Adrenal gland (tissue), 12 donors: Measurements from ENCODE around the gene HMCN2. TPM values are rescaled to one million over a fixed set of nuclear protein-coding genes. Genes with fewer than 3 reads are reported as not detected.

ENCODE experiments used
- DNase-seq, 7 donors: peaks; one replicate each; pipeline ENCODE4 v3.0.0-alpha.2; 2019 to 2020
- H3K27ac ChIP-seq, 5 donors: fragments of 200-600 bp; sonication (generic) in 4 of 5; 1 replicate in 3 of 5; 2 replicates in 2 of 5; pipeline versions ENCODE4 v1.5.1 to v1.8.0; 2016 to 2020; ENCODE audit warnings: mild to moderate bottlenecking in 1 of 5
- H3K27me3 ChIP-seq: fragments of 200-600 bp; 2 replicates; pipeline ENCODE4 v1.8.0; 2021
- H3K36me3 ChIP-seq, 2 donors: fragments of 200-600 bp; replicated peaks in 1 of 2; 1 replicate in 1 of 2; 2 replicates in 1 of 2; pipeline versions ENCODE4 v1.5.1 to v1.8.0; 2018 to 2022
- H3K4me1 ChIP-seq, 2 donors: fragments of 200-600 bp; replicated peaks in 1 of 2; 1 replicate in 1 of 2; 2 replicates in 1 of 2; pipeline versions ENCODE4 v1.5.1 to v1.8.0; 2018 to 2021
- H3K4me3 ChIP-seq, 4 donors: fragments of 200-600 bp; sonication (generic) in 3 of 4; one replicate each; pipeline ENCODE4 v1.5.1; 2016 to 2018
- H3K9me3 ChIP-seq, 3 donors: fragments of 200-600 bp; sonication (generic) in 1 of 3; replicated peaks in 1 of 3; 1 replicate in 2 of 3; 2 replicates in 1 of 3; pipeline versions ENCODE4 v1.5.1 to v1.8.0; 2016 to 2021
- POLR2A ChIP-seq, 2 donors: fragments of 450-650 bp; IDR thresholded peaks; one replicate each; pipeline ENCODE4 v1.6.1; 2017; ENCODE audit warnings: antibody characterized with exemption in 2 of 2, mild to moderate bottlenecking in 2 of 2, moderate library complexity in 1 of 2
- WGBS, 4 donors: extraction: QIAGEN DNeasy Blood & Tissue Kit in 2 of 4; methylation state at CpG; one replicate each; pipeline versions ENCODE4 v1.1.5 to v1.1.7; 2013 to 2017; 5-methylcytosine and 5-hydroxymethylcytosine counted together
- intact Hi-C, 2 donors: fragments of 100-400 bp; cut with DNase I; formaldehyde crosslinking; loops; one replicate each; pipeline versions ENCODE4 v1.14.1 to v1.15.0; 2022 to 2023
- polyA plus RNA-seq, 3 donors: library from polyadenylated mRNA; stranded (reverse); fragments of 200-250 nt in 2 of 3; fragments of 350-450 nt in 1 of 3; fragmentation: Illumina TruSeq in 1 of 3; extraction: RNeasy Lipid Tissue Mini Kit (QIAGEN cat#74804) in 1 of 3; gene quantifications; one replicate each; pipeline ENCODE4 v1.2.3, GENCODE V29; 2013 to 2014
- total RNA-seq, 9 donors: library from RNA; depleted of rRNA in 4 of 9; stranded (reverse); fragments of >200 nt in 4 of 9; fragments of 120-200 nt in 1 of 9; fragmentation: NEBNext Ultra II Directional in 1 of 9; extraction: Animal tissue kit (Norgen Biotek cat#: 25700) in 1 of 9; gene quantifications; one replicate each; pipeline versions ENCODE4 v1.1.0 to v1.2.4, GENCODE V29; 2013 to 2023
- TF ChIP-seq, protein P1 (sequence below), 6 experiments: fragments of 450-650 bp in 4 of 6; fragments of 200-600 bp in 2 of 6; sonication (generic) in 1 of 6; IDR thresholded peaks; 1 replicate in 5 of 6; 2 replicates in 1 of 6; pipeline versions ENCODE4 v1.5.1 to v1.8.0; 2016 to 2021; ENCODE audit warnings: antibody characterized with exemption in 6 of 6, mild to moderate bottlenecking in 2 of 6, moderate library complexity in 1 of 6
- donor health status: healthy with polysubstance abuse.
- donor health status: Bipolar disorder and iron deficiency.
- donor health status: DM: yes; HTN: yes; CAD: no.
- donor health status: DM: no; HTN: no; CAD: no.
- donor health status: DM: no; HTN: no; CAD: no.
- donor health status: DM: yes; HTN: yes; CAD: no.

Gene HMCN2
- total and polyA plus RNA-seq, 12 donors, result 0.05 to 25.8 (median 0.42) TPM; not detected in 1

DNA sequence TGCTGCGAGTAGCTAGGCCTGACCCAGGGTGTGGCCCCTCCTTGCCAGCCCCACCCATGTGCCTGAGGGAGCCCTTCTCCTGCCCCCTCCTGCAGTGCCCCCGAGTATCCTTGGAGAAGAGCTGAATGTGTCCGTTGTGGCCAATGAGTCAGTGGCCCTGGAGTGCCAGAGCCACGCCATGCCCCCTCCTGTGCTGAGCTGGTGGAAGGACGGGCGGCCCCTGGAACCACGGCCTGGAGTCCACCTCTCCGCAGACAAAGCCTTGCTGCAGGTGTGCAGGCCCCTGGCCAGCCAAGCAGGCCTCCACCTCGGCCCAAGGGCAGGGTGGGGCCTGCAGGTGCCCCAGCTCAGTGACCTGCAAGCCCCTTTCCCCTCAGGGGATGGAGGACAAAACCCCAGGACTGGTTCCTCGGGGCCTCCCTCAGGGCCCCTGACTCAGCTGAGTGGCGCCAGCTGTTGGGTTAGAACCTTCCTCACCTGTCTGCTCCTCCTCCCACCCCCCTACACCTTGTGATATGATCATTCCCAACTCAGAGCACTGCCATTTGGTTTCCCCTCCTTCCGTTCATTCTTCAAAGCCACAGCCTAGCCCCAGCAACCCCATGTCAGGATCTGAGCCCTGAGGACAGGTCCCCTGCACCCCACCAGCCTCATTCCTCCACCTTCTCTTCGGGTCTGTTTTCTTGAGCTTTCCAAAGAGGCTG lies 99.2 kb downstream of the HMCN2 start:
- WGBS, 4 donors, result 60 to 89% (median 77%) methylated on average over 5 to 13 of the region's 13 CpGs
- intact Hi-C loops, result no loop called here

DNA sequence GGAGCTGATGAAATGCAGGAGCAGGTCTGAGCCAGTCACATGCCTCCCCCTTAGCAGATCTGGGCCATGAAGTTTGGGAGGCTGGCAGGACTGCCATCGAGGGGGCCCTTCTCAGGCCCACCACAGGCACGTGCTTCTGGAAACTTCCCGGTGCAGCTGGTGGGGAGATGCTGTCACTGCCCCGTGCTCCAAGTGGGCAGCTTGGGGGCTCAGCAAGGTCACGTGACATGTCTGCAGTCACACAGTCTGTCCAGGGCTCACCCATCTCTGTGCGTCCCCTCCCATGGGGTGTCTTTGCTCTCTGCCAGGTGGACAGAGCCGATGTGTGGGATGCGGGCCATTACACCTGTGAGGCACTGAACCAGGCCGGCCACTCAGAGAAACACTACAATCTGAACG lies 99.8 kb downstream of the HMCN2 start:
- WGBS, 4 donors, result 68 to 79% (median 76%) methylated on average over 4 to 10 of the region's 10 CpGs
- Histone ChIP-seq H3K36me3 (no peaks in the 10 kb centered on the region), H3K9me3 (no peaks in the 10 kb centered on the region), H3K4me3 (no peak overlapping the region), H3K4me1 (no peaks in the 10 kb centered on the region), H3K27me3 (no peaks in the 10 kb centered on the region), H3K27ac (no peak overlapping the region)
- intact Hi-C loops, result no loop called here
- no peak for TF ChIP-seq POLR2A (IDR thresholded peaks at IDR 0.05)
- TF ChIP-seq, protein P1, sequence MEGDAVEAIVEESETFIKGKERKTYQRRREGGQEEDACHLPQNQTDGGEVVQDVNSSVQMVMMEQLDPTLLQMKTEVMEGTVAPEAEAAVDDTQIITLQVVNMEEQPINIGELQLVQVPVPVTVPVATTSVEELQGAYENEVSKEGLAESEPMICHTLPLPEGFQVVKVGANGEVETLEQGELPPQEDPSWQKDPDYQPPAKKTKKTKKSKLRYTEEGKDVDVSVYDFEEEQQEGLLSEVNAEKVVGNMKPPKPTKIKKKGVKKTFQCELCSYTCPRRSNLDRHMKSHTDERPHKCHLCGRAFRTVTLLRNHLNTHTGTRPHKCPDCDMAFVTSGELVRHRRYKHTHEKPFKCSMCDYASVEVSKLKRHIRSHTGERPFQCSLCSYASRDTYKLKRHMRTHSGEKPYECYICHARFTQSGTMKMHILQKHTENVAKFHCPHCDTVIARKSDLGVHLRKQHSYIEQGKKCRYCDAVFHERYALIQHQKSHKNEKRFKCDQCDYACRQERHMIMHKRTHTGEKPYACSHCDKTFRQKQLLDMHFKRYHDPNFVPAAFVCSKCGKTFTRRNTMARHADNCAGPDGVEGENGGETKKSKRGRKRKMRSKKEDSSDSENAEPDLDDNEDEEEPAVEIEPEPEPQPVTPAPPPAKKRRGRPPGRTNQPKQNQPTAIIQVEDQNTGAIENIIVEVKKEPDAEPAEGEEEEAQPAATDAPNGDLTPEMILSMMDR (IDR thresholded peaks at IDR 0.05), result no peak
- no peak for DNase-seq

More for the DNA sequence above, 99.2 kb downstream of the HMCN2 start:
- TF ChIP-seq, protein P1 (IDR thresholded peaks at IDR 0.05), result no peak
- no peak for TF ChIP-seq POLR2A (IDR thresholded peaks at IDR 0.05)
- H3K27ac ChIP-seq, result no peak overlapping the region
- no peaks in the 10 kb centered on the region for H3K27me3 ChIP-seq
- H3K9me3 ChIP-seq, result no peaks in the 10 kb centered on the region
- DNase-seq, result peak in 2 of 7 donors; percentile 24 to 30
- no peaks in the 10 kb centered on the region for H3K4me1 ChIP-seq
- H3K36me3 ChIP-seq, result no peaks in the 10 kb centered on the region
- no peak overlapping the region for H3K4me3 ChIP-seq

DNA sequence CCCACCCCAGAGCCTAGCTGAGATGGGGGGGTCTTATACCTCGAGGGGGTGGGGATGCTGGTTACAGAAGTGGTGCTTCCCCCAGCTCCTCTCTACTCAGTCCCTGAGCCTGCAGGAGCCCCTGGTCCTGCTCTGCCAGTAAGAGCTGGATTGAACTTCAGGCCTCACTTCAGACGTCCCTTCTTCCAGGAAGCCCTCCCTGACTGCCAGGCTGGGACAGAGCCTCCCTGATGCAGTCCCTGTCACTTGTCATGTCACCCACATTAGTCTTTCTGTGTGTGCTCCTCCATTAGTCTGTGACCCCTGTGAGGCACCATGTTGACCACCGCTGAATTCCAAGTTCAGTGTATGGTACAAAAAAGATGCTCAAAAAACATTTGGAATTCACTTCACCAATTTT lies 100.5 kb downstream of the HMCN2 start:
- no peak for DNase-seq
- no peaks in the 10 kb centered on the region for H3K27me3 ChIP-seq
- intact Hi-C loops, result no loop called here
- H3K4me3 ChIP-seq, result no peak overlapping the region
- TF ChIP-seq, protein P1 (IDR thresholded peaks at IDR 0.05), result no peak
- TF ChIP-seq POLR2A (IDR thresholded peaks at IDR 0.05), result no peak
- no peaks in the 10 kb centered on the region for H3K9me3 ChIP-seq
- H3K27ac ChIP-seq, result no peak overlapping the region
- WGBS, 4 donors, result 73 to 92% (median 83%) methylated on average over 2 to 3 of the region's 3 CpGs
- no peaks in the 10 kb centered on the region for H3K4me1 ChIP-seq
- no peaks in the 10 kb centered on the region for H3K36me3 ChIP-seq

DNA sequence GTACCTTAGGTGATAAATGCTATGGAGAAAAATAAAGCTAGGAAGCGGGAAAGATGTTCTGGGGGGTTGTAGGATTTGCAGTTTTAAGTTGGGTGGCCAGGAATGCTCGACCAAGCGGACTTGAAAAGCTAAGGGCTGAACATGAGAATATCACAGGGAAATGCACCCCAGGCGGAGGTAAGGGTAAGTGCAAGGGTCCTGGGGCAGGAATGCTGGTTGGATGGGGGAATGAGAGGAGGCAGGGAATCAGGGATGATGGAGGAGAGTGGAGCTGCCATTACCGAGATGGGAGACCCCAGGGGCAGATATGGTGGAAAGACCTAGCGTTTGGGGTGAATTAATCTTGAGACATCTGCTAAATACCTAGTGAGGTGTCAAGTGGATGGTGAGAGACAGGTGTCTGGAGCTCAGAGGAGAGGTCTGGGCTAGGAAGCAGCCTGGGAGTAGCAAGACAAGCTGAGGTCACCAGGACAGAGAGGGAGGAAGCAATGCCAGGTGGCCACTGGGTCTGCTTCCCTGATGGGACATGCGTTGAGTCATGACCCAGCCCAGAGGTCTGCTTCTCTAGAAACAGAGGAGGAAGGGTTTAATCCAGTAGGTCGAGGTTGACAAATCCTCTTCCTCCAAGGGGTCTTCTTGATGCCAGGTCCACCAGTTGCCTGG lies 101.5 kb downstream of the HMCN2 start:
- no peaks in the 10 kb centered on the region for H3K36me3 ChIP-seq
- H3K27me3 ChIP-seq, result no peaks in the 10 kb centered on the region
- 81 to 93% (median 86%) methylated on average over 8 of the region's 8 CpGs for WGBS, 4 donors
- no peak overlapping the region for H3K4me3 ChIP-seq
- no peak for DNase-seq
- TF ChIP-seq, protein P1 (IDR thresholded peaks at IDR 0.05), result no peak
- no peak for TF ChIP-seq POLR2A (IDR thresholded peaks at IDR 0.05)
- H3K4me1 ChIP-seq, result no peaks in the 10 kb centered on the region
- intact Hi-C loops, result no loop called here
- no peak overlapping the region for H3K27ac ChIP-seq
- no peaks in the 10 kb centered on the region for H3K9me3 ChIP-seq
